Activated CD8-positive, alpha-beta T cell treated with anti-CD3 and anti-CD28 coated beads, Interleukin-2, amount 10 ng/mL, durations not matched to agents 7 days and 5 days (primary cell): ENCODE data around the gene MYH9. TPM values are rescaled to one million over a fixed set of nuclear protein-coding genes. Genes with fewer than 3 reads are reported as not detected.
A peak's percentile ranks its signal among the peaks of the same experiment; 100 is the strongest.

Experiments
- ATAC-seq: fragments of 150-1000 bp; cut with Tn5 transposase; one replicate; pipeline ENCODE4 v1.10.0; 2021; ENCODE audit warnings: moderate library complexity
- CTCF ChIA-PET: fragments of 350-600 bp; sonication (Branson Sonifier 250); formaldehyde crosslinking; loops from one replicate; lab custom pipeline; 2021; ENCODE audit warnings: antibody characterized with exemption; lab: Charles Lee
- POLR2A ChIA-PET: fragments of 350-600 bp; sonication (Branson Sonifier 250); formaldehyde crosslinking; loops from one replicate; lab custom pipeline; 2021; ENCODE audit warnings: antibody characterized with exemption; lab: Charles Lee
- DNase-seq: peaks from one replicate; pipeline ENCODE4 v3.0.0-alpha.2; 2020
- H3K27ac Mint-ChIP-seq: one replicate; pipeline ENCODE4 v1.8.0; 2021; ENCODE audit warnings: mild to moderate bottlenecking, mixed read lengths
- H3K27me3 Mint-ChIP-seq: one replicate; pipeline ENCODE4 v1.8.0; 2021; ENCODE audit warnings: low read depth, mixed read lengths
- H3K36me3 Mint-ChIP-seq: one replicate; pipeline ENCODE4 v1.8.0; 2021; ENCODE audit warnings: low read depth, mixed read lengths
- H3K4me1 Mint-ChIP-seq: one replicate; pipeline ENCODE4 v1.8.0; 2021; ENCODE audit warnings: low read depth, mixed read lengths
- H3K4me3 Mint-ChIP-seq: one replicate; pipeline ENCODE4 v1.8.0; 2021; ENCODE audit warnings: mild to moderate bottlenecking, mixed read lengths
- H3K9me3 Mint-ChIP-seq: one replicate; pipeline ENCODE4 v1.8.0; 2022; ENCODE audit warnings: mixed read lengths; ENCODE audit not compliant: insufficient read depth
- total RNA-seq, 2 experiments: library from RNA; stranded (reverse); gene quantifications; one replicate each; pipeline ENCODE4 v1.2.3, GENCODE V29; 2021

The MYH9 gene
- total RNA-seq, 2 experiments from 2014 or later, result 857 to 883 TPM

- Mint-ChIP-seq H3K36me3 (peaks cover 87% of the 10 kb centered on the region), H3K9me3 (no peaks in the 10 kb centered on the region), H3K27ac (peak overlapping the region; percentile 64), H3K4me1 (peaks cover 63% of the 10 kb centered on the region), H3K4me3 (no peak overlapping the region), H3K27me3 (no peaks in the 10 kb centered on the region)
- no peak for DNase-seq
- ATAC-seq, result no peak
- POLR2A ChIA-PET, result interaction anchor here (1.1 to 1.6 kb wide), 2 partner anchors 43 to 99 kb away, joined by 3 to 4 read pairs; partner anchors contain the start of gene MYH9
- CTCF ChIA-PET, result interaction anchor here (0.9 to 2.6 kb wide), 5 partner anchors 10 to 45 kb away, joined by 3 to 17 read pairs (median 11); no protein-coding TSS in a partner anchor
These were observed 99.0 kb downstream of the MYH9 start for GRCh38 chr22:36288571-36289405.

- H3K27ac Mint-ChIP-seq, result peak overlapping the region; percentile 61
- DNase-seq (no peak), ATAC-seq (no peak)
- CTCF ChIA-PET, result interaction anchor here (1.5 to 2.7 kb wide), 4 partner anchors 10 to 14 kb away, joined by 3 to 19 read pairs (median 14); no protein-coding TSS in a partner anchor
- H3K36me3 Mint-ChIP-seq, result peaks cover 85% of the 10 kb centered on the region
- POLR2A ChIA-PET, result interaction anchor here (0.5 to 1.1 kb wide), 2 partner anchors 8 to 100 kb away, joined by 3 to 6 read pairs; partner anchors contain the start of gene MYH9
- H3K4me1 Mint-ChIP-seq, result peaks cover 58% of the 10 kb centered on the region
- H3K27me3 Mint-ChIP-seq, result no peaks in the 10 kb centered on the region
- H3K4me3 Mint-ChIP-seq, result no peak overlapping the region
- no peaks in the 10 kb centered on the region for H3K9me3 Mint-ChIP-seq
These were observed 99.8 kb downstream of the MYH9 start for GRCh38 chr22:36287881-36288515.

GRCh38 chr22:36286096-36286957 lies 101.4 kb downstream of the MYH9 start:
- ATAC-seq (peak; percentile 69), DNase-seq (peak; percentile 73)
- Mint-ChIP-seq H3K27ac (no peak overlapping the region), H3K36me3 (peaks cover 86% of the 10 kb centered on the region), H3K4me3 (no peak overlapping the region), H3K9me3 (no peaks in the 10 kb centered on the region), H3K27me3 (no peaks in the 10 kb centered on the region), H3K4me1 (peaks cover 45% of the 10 kb centered on the region)
- POLR2A ChIA-PET, result interaction anchor here (1.3 kb wide), 1 partner anchor 10 kb away, joined by 4 read pairs; no protein-coding TSS in a partner anchor
- CTCF ChIA-PET, result interaction anchor here (0.7 to 2.7 kb wide), 17 partner anchors 9 to 169 kb away, joined by 3 to 19 read pairs (median 4); partner anchors contain the start of gene APOL2

GRCh38 chr22:36285545-36285944 lies 102.2 kb downstream of the MYH9 start:
- ChIA-PET CTCF (interaction anchor here (0.7 to 2.7 kb wide), 10 partner anchors 8 to 183 kb away, joined by 3 to 19 read pairs (median 5); partner anchors contain the start of gene APOL2), POLR2A (interaction anchor here (0.7 to 1.3 kb wide), 2 partner anchors 9 to 89 kb away, joined by 3 to 4 read pairs; no protein-coding TSS in a partner anchor)
- DNase-seq (no peak), ATAC-seq (no peak)
- Mint-ChIP-seq H3K27ac (no peak overlapping the region), H3K4me3 (no peak overlapping the region), H3K4me1 (peaks cover 41% of the 10 kb centered on the region), H3K9me3 (no peaks in the 10 kb centered on the region), H3K36me3 (peaks cover 87% of the 10 kb centered on the region), H3K27me3 (no peaks in the 10 kb centered on the region)

GRCh38 chr22:36285017-36285416 lies 102.8 kb downstream of the MYH9 start:
- no peak for ATAC-seq
- CTCF ChIA-PET, result interaction anchor here (0.9 to 2.3 kb wide), 5 partner anchors 10 to 184 kb away, joined by 3 to 18 read pairs (median 5); partner anchors contain the start of gene APOL2
- peaks cover 86% of the 10 kb centered on the region for H3K36me3 Mint-ChIP-seq

GRCh38 chr22:36284171-36284571 lies 103.6 kb downstream of the MYH9 start:
- no peak overlapping the region for H3K4me3 Mint-ChIP-seq
- no peak for DNase-seq
- H3K27ac Mint-ChIP-seq, result peak overlapping the region; percentile 66
- ChIA-PET CTCF (interaction anchor here (0.9 kb wide), 1 partner anchor 9 kb away, joined by 3 read pairs; no protein-coding TSS in a partner anchor), POLR2A (no interaction called here)
- H3K9me3 Mint-ChIP-seq, result no peaks in the 10 kb centered on the region
- H3K27me3 Mint-ChIP-seq, result no peaks in the 10 kb centered on the region
- peaks cover 31% of the 10 kb centered on the region for H3K4me1 Mint-ChIP-seq
- ATAC-seq, result no peak
- H3K36me3 Mint-ChIP-seq, result peaks cover 84% of the 10 kb centered on the region

More at GRCh38 chr22:36285017-36285416, 102.8 kb downstream of the MYH9 start:
- Mint-ChIP-seq H3K27me3 (no peaks in the 10 kb centered on the region), H3K9me3 (no peaks in the 10 kb centered on the region), H3K4me1 (peaks cover 38% of the 10 kb centered on the region), H3K4me3 (no peak overlapping the region), H3K27ac (no peak overlapping the region)
- no peak for DNase-seq
- POLR2A ChIA-PET, result interaction anchor here (0.7 kb wide), 1 partner anchor 88 kb away, joined by 3 read pairs; no protein-coding TSS in a partner anchor

- DNase-seq (no peak), ATAC-seq (no peak)
- H3K27me3 Mint-ChIP-seq, result no peaks in the 10 kb centered on the region
- H3K9me3 Mint-ChIP-seq, result no peaks in the 10 kb centered on the region
- CTCF ChIA-PET, result no interaction called here
- peaks cover 73% of the 10 kb centered on the region for H3K36me3 Mint-ChIP-seq
- POLR2A ChIA-PET, result no interaction called here
- no peak overlapping the region for H3K4me3 Mint-ChIP-seq
- peaks cover 25% of the 10 kb centered on the region for H3K4me1 Mint-ChIP-seq
- H3K27ac Mint-ChIP-seq, result no peak overlapping the region
These were observed 105.4 kb downstream of the MYH9 start for GRCh38 chr22:36282328-36282831.

GRCh38 chr22:36281781-36282327 lies 105.9 kb downstream of the MYH9 start:
- no peak overlapping the region for H3K27ac Mint-ChIP-seq
- ChIA-PET CTCF (interaction anchor here (1.0 to 2.0 kb wide), 4 partner anchors 13 to 205 kb away, joined by 3 to 7 read pairs (median 4); no protein-coding TSS in a partner anchor), POLR2A (no interaction called here)
- ATAC-seq, result no peak
- peaks cover 24% of the 10 kb centered on the region for H3K4me1 Mint-ChIP-seq
- peaks cover 71% of the 10 kb centered on the region for H3K36me3 Mint-ChIP-seq
- no peaks in the 10 kb centered on the region for H3K27me3 Mint-ChIP-seq
- no peaks in the 10 kb centered on the region for H3K9me3 Mint-ChIP-seq
- no peak overlapping the region for H3K4me3 Mint-ChIP-seq
- no peak for DNase-seq

- ChIA-PET POLR2A (interaction anchor here (0.6 to 1.2 kb wide), 3 partner anchors 7 to 15 kb away, joined by 4 to 6 read pairs (median 4); no protein-coding TSS in a partner anchor), CTCF (interaction anchor here (1.1 to 2.0 kb wide), 4 partner anchors 9 to 206 kb away, joined by 4 to 7 read pairs (median 4); no protein-coding TSS in a partner anchor)
- Mint-ChIP-seq H3K4me3 (no peak overlapping the region), H3K4me1 (peaks cover 27% of the 10 kb centered on the region), H3K27ac (no peak overlapping the region), H3K9me3 (no peaks in the 10 kb centered on the region), H3K27me3 (no peaks in the 10 kb centered on the region), H3K36me3 (peaks cover 59% of the 10 kb centered on the region)
- no peak for ATAC-seq
- no peak for DNase-seq
These were observed 107.4 kb downstream of the MYH9 start for GRCh38 chr22:36280379-36280778.

GRCh38 chr22:36279219-36279666 lies 108.5 kb downstream of the MYH9 start:
- ChIA-PET POLR2A (no interaction called here), CTCF (interaction anchor here (0.7 to 3.2 kb wide), 9 partner anchors 10 to 214 kb away, joined by 3 to 23 read pairs (median 8); partner anchors contain the start of gene APOL2)
- Mint-ChIP-seq H3K9me3 (no peaks in the 10 kb centered on the region), H3K36me3 (peaks cover 49% of the 10 kb centered on the region), H3K27ac (no peak overlapping the region), H3K4me3 (no peak overlapping the region), H3K27me3 (no peaks in the 10 kb centered on the region), H3K4me1 (peaks cover 30% of the 10 kb centered on the region)
- ATAC-seq (no peak), DNase-seq (no peak)
